22Rv1 (cell line): ENCODE measurements around the gene FOXD4.
"Not testable (repeated sequence)": the region's sequence is repeated elsewhere in the genome, so short reads cannot be mapped to it uniquely, and the experiment has no call there.

Experiments
- CTCF ChIP-seq: fragments of 450-650 bp; IDR thresholded peaks from 2 replicates; pipeline ENCODE4 v1.5.1; 2017; ENCODE audit warnings: mild to moderate bottlenecking
- ZFX ChIP-seq: fragments of 450-650 bp; IDR thresholded peaks from 2 replicates; pipeline ENCODE4 v1.6.1; 2017; ENCODE audit warnings: antibody characterized with exemption, borderline replicate concordance

GRCh38 chr9:78333-78732 lies 39.9 kb downstream of the FOXD4 start:
- TF ChIP-seq CTCF, ZFX: not testable (repeated sequence)
